ENCODE measurements around the gene TRPV4.

GRCh38 chr12:109739747-109740693, 93.2 kb downstream of the TRPV4 start:
- TF ChIP-seq POLR2AphosphoS5 (IDR thresholded peaks at IDR 0.05; ENCODE audit: low read depth, low read length) (no peak), POLR2A (IDR thresholded peaks at IDR 0.05; ENCODE audit: low read depth, low read length) (no peak)
